Activated naive CD8-positive, alpha-beta T cell treated with anti-CD3 and anti-CD28 coated beads, Interleukin-2, amount 50 U/mL, for 24 hours (primary cell): ENCODE measurements around the gene STMN3.
"Not testable (repeated sequence)": the region's sequence is repeated elsewhere in the genome, so short reads cannot be mapped to it uniquely, and the experiment has no call there.

Experiments used
- ATAC-seq: fragments of 150-1000 bp; cut with Tn5 transposase; one replicate; pipeline ENCODE4 v1.10.0; 2021
- DNase-seq: peaks from one replicate; pipeline ENCODE4 v3.0.0; 2021
- H3K27ac Mint-ChIP-seq: one replicate; pipeline ENCODE4 v1.8.0; 2021; ENCODE audit warnings: mild to moderate bottlenecking, mixed read lengths
- H3K27me3 Mint-ChIP-seq: one replicate; pipeline ENCODE4 v1.8.0; 2021; ENCODE audit warnings: mixed read lengths
- H3K36me3 Mint-ChIP-seq: one replicate; pipeline ENCODE4 v1.8.0; 2021; ENCODE audit warnings: low read depth, mixed read lengths
- H3K4me1 Mint-ChIP-seq: one replicate; pipeline ENCODE4 v1.8.0; 2021; ENCODE audit warnings: mixed read lengths
- H3K4me3 Mint-ChIP-seq: one replicate; pipeline ENCODE4 v1.8.0; 2021; ENCODE audit warnings: mild to moderate bottlenecking, moderate library complexity, mixed read lengths
- H3K9me3 Mint-ChIP-seq: one replicate; pipeline ENCODE4 v1.8.0; 2021; ENCODE audit warnings: mixed read lengths

STMN3 gene

DNA sequence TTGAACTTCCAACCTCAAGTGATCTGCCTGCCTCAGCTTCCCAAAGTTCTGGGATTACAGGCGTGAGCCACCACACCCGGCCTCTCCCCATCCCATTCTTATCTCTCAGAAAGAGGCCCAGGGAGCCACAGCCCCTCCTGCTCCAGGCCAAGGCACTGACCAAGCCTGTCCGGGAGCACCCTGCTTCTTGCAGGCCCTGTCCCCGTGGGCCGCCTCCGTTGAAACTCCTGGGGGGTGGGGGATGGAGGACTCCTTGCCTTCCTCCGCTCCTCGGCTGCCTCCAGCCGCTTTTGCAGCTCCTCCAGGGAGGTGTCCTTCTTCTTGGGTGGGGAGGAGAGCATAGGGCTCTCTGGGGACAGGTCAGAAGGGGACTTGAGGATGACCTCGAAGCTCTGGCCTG lies 9.7 kb downstream of the STMN3 start:
- H3K27me3 Mint-ChIP-seq: no peaks in the 10 kb centered on the region
- DNase-seq: no peak
- peak overlapping the region; percentile 60 for H3K4me3 Mint-ChIP-seq
- no peak overlapping the region for H3K27ac Mint-ChIP-seq
- peaks cover 16% of the 10 kb centered on the region for H3K4me1 Mint-ChIP-seq
- no peaks in the 10 kb centered on the region for H3K36me3 Mint-ChIP-seq
- no peaks in the 10 kb centered on the region for H3K9me3 Mint-ChIP-seq
- ATAC-seq: no peak

DNA sequence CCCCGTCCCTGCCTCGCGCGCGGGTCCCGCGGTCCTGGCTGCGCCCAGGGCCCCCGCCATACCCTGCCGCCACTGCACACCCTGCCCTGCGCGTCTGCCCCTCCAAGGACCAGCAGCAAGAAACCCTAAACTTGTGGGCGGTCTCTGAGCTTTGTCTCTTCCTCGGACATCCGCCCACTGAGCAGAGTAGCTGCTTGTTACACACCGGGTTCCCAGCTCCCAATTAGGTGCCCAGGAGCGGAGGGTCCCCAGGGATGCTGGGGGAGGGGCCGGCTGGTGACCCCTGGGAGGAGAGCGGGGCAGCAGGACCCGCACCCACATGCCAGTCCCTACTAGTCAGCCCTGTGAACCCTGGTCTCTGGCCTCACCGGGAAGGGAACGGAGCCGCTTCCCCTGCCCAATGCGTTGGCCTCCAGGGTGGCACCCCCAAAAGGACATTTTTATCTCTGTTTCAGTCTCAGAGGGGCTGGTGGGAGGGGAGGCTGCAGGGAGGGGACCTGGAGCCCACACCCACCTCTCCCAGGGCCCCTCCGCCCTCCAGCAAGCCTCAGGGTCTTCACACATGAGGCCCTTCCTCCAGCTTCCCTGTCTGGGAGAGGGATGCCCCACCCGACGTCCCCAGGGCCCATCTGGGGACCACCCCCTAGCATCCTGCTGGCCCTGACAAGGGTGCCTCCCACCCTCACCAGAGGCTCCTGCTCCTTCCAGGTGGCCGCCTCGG lies 10.5 kb downstream of the STMN3 start:
- H3K36me3 Mint-ChIP-seq: no peaks in the 10 kb centered on the region
- no peak overlapping the region for H3K27ac Mint-ChIP-seq
- DNase-seq: no peak
- H3K4me1 Mint-ChIP-seq: peaks cover 22% of the 10 kb centered on the region
- no peak for ATAC-seq
- no peaks in the 10 kb centered on the region for H3K27me3 Mint-ChIP-seq
- H3K4me3 Mint-ChIP-seq: peak overlapping the region; percentile 60
- H3K9me3 Mint-ChIP-seq: no peaks in the 10 kb centered on the region

DNA sequence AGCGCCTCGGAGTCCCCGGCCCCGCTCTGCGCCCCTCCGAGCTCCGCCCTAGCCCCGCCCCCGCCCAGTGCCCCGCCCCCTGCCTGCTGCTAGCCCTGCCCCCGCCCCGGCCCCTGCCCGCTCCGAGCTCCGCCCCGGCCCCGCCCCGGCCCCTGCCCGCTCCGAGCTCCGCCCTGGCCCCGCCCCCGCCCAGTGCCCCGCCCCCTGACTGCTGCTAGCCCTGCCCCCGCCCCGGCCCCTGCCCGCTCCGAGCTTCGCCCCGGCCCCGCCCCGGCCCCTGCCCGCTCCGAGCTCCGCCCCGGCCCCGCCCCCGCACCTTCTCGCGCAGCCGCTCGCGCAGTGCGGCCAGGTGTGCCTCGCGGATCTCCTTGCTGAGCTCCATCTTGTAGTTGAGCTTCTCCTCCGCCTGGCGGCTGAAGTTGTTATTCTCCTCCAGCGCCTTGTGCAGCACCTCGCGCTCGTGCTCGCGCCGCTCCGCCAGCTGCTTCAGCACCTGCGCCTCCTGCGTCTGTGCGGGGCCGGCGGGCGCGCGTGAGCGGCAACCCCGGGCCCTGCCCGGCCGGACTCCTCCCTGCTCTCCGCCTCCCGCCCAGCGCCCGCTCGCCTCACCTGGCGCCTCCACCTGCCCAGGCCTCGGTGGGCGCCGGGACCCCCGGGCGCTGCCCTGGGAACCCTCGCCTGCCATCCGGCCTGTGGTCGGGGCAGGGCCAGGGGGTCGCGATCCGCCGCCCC lies 11.3 kb downstream of the STMN3 start:
- Mint-ChIP-seq H3K27me3 (no peaks in the 10 kb centered on the region), H3K9me3 (no peaks in the 10 kb centered on the region), H3K36me3 (no peaks in the 10 kb centered on the region), H3K4me3 (peak overlapping the region; percentile 78), H3K27ac (no peak overlapping the region), H3K4me1 (peaks cover 28% of the 10 kb centered on the region)
- peak; percentile 58 for ATAC-seq
- DNase-seq: peak; percentile 99

DNA sequence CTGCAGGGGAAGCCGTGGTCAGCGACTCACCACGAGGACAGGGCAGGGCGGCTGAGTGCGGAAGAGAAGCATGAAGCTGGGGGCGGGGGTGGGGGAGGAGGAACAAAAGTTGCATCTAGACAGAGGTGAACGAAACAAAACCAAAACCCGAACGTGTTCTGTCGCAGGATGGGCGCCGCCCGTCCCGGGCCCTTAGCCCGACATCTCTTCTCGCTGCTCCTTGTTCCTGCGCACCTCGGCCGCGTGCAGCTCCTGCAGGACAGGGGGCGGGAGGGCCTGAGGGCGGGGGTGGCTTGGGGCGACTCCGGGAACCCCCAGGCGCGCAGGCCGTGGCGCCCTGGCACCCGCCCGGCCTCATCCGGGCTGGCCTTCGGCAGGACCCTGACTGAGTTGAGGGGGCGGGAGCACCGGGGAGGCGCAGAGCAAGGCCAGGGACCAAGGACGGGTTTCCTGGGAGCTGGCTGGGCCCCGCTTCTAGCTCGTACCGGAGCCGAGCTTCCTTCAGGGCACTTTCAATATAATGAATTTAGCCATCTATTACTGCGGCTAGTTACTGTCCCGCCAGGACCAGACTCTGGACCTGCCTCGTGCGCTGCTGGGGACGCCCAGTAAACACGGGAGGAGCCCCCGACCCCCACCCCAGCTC lies 12.0 kb downstream of the STMN3 start:
- peak; percentile 21 for ATAC-seq
- Mint-ChIP-seq H3K4me3 (peak overlapping the region; percentile 78), H3K27me3 (no peaks in the 10 kb centered on the region), H3K27ac (no peak overlapping the region), H3K36me3 (no peaks in the 10 kb centered on the region), H3K9me3 (no peaks in the 10 kb centered on the region), H3K4me1 (peaks cover 33% of the 10 kb centered on the region)
- DNase-seq: peak; percentile 54

DNA sequence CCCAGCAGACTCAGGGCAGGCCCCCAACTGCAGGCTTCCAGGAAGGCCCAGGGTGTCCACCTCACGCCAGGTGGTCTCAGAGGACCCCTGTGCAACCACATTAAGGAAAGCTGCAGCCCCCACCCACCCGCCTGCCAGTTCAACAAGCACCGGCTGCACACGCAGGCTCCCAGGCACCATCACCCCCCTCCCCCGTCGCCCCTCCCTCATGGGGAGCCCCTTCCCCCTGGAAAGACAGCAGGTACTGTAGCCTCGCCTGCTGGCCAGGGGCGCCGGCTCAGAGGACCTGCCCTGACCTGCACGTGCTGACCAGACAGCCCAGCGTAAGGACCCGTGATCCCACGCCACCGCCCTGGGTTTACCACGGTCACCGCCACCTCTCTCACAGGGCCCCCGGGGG lies 12.5 kb downstream of the STMN3 start:
- not testable (repeated sequence) for H3K36me3 Mint-ChIP-seq, ATAC-seq, H3K27me3 Mint-ChIP-seq, H3K27ac Mint-ChIP-seq, DNase-seq, H3K9me3 Mint-ChIP-seq
- H3K4me3 Mint-ChIP-seq: peak overlapping the region; percentile 78
- peaks cover 37% of the 10 kb centered on the region for H3K4me1 Mint-ChIP-seq

DNA sequence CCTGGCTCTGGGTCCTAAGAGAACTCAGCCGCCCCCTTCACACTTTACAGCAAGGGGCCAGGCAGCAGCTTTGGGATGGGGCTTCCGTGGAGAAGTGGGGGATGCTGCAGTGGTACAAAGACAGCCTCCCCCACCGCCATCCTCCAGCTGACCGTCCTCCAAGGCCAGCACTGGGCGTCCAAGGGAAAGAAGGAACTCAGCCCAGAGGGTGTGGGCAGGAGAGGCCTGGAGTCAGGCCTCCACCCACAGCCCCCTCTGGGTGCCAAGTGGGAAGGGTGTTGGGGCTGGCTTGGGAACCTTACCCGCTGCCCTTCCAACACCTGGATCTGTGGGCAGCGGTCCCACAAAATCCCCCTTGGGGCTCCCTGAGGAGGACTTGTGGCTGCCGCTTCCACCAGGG lies 13.1 kb downstream of the STMN3 start:
- H3K36me3 Mint-ChIP-seq: no peaks in the 10 kb centered on the region
- H3K27ac Mint-ChIP-seq: peak overlapping the region; percentile 89
- DNase-seq (no peak), ATAC-seq (no peak)
- H3K9me3 Mint-ChIP-seq: no peaks in the 10 kb centered on the region
- H3K4me3 Mint-ChIP-seq: peak overlapping the region; percentile 78
- no peaks in the 10 kb centered on the region for H3K27me3 Mint-ChIP-seq
- peaks cover 43% of the 10 kb centered on the region for H3K4me1 Mint-ChIP-seq

DNA sequence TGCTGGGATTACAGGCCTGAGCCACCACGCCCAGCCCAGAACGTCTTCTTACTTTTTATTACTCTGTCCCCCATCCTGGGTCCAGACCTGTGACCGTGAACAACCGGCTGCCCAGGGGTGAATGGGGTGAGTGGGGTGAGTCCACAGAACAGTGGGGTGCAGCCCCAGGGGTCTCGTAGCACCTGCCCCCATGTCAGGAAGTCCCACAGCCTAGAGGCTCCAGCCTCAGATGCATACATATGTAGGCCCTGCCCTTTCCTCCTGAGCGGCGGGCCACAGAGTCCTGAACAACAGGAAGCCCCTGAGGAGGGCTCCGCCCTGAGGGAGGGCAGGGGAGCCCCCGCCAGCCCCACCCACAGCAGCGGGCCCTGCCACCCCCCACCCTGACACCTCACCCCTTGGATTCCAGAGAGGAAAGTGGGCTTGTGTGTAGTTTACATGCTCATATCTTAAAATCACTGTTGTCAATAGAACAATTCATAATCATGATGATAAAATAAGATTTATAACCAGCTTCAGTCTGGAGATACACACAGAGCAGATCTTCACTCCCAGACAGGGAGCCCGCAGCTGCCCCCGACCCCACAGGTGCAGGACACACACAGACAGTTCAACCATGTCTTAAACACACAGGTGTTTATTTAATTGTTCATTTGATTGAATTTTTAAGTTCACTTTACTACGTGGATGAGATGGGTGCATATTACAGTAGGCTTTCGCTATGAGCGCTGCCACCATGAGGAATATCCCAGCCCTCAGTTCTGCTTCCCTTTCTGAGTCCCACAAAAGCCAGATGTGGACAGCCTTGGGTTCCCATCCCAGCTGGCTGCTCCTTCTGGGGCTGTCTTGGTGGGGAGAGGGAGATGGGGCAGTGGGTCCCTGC lies 13.9 kb downstream of the STMN3 start:
- Mint-ChIP-seq H3K4me3 (peak overlapping the region; percentile 78), H3K4me1 (peaks cover 51% of the 10 kb centered on the region), H3K27me3 (no peaks in the 10 kb centered on the region), H3K9me3 (no peaks in the 10 kb centered on the region), H3K36me3 (no peaks in the 10 kb centered on the region), H3K27ac (peak overlapping the region; percentile 89)
- peak; percentile 76 for ATAC-seq
- DNase-seq: peak; percentile 79

DNA sequence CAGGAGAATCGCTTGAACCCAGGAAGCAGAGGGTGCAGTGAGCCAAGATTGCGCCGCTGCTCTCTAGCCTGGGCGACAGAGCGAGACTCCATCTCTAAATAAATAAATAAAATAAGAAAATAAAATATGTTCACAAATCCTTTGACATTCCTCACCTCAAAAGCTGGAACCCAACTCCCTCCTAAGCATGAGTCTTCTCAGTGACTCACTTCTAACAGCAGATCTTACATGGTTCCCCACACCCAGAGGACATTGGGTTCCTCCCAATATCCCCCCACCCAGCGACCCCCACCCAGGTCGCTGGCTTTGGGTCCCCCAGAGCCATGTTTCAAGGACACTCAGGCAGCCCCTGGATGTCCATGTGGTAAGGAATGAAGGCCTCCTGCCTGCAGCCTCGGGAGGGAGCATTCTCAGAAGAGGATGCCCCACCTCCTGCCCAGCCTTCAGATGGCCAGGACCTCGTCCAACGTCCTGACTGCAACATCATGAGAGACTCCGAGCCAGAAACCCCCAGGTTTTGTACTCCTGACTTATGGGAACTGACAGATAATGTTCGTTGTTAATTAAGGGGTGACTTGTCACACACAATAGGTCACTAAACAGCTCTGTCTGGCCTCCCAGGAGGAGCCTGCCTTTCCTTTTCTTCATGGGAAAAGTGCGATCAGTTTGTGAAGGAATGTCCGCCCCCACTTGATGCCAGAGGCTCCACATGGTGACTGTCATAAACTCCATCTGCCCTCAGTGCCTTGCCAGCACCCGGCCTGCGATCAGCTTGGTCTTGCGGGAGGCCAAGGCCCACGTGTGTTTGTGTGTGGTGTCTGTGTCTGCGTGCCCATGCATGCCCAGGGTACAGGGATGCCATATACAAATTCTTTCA lies 16.2 kb downstream of the STMN3 start:
- ATAC-seq: no peak
- peak overlapping the region; percentile 18 for H3K27ac Mint-ChIP-seq
- H3K4me3 Mint-ChIP-seq: peak overlapping the region; percentile 8
- H3K4me1 Mint-ChIP-seq: peaks cover 67% of the 10 kb centered on the region
- H3K27me3 Mint-ChIP-seq: no peaks in the 10 kb centered on the region
- H3K36me3 Mint-ChIP-seq: peaks cover 2% of the 10 kb centered on the region
- no peak for DNase-seq
- no peaks in the 10 kb centered on the region for H3K9me3 Mint-ChIP-seq

DNA sequence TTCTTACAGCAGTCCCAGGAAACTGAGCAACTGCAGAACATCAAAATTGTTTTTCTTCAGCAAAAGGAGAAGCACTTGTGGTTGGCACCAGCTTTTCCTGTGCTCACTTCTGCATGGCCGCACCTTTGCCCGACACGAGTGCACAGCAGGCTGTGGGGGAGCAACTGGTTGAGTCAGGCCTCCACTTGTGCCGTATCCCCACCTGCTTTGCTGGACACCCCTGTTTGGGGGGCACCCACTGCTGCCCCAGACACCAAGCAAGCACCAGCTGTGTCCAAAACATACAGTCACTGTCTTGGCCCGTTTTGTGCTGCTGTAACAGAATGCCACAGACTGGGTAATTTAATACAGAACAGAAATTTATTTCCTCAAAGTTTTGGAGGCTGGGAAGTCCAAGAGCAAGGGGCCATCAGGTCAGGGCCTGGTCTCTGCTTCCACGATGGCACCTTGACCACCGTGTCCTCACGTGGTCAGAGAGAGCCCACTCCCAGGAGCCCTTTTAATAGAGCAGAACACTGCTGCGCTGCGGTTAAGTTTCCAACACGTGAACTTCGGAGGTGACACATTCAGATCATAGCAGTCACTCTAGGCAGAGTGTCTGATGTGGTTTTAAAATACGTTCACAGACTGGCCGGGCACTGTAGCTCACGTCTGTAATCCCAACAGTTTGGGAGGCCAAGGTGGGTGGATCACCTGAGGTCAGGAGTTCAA lies 17.6 kb downstream of the STMN3 start:
- peak; percentile 78 for ATAC-seq
- Mint-ChIP-seq H3K4me1 (peaks cover 75% of the 10 kb centered on the region), H3K9me3 (no peaks in the 10 kb centered on the region), H3K27me3 (no peaks in the 10 kb centered on the region), H3K36me3 (peaks cover 2% of the 10 kb centered on the region), H3K27ac (peak overlapping the region; percentile 83), H3K4me3 (peak overlapping the region; percentile 66)
- peak; percentile 67 for DNase-seq

DNA sequence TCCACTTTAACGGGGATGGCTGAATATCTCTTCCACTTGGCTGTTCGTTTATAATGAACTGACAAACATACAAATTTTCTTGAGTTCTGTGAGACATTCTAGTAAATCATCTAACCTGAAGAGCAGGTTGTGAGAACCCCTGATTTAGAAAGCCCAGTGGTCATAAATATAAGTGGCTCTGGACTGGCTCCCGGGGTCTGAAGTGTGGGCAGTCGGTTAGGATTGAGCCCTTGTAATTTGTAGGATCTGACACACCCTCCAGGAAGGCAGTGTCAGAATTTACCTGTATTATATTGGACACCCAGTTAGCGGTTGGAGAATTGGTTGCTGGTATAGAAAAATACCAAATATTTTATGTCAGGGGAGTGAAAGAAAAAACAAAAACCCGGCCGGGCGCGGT lies 19.5 kb downstream of the STMN3 start:
- Mint-ChIP-seq H3K27me3 (no peaks in the 10 kb centered on the region), H3K9me3 (no peaks in the 10 kb centered on the region), H3K4me1 (peaks cover 76% of the 10 kb centered on the region), H3K4me3 (no peak overlapping the region), H3K36me3 (peaks cover 10% of the 10 kb centered on the region), H3K27ac (peak overlapping the region; percentile 42)
- no peak for ATAC-seq
- no peak for DNase-seq

DNA sequence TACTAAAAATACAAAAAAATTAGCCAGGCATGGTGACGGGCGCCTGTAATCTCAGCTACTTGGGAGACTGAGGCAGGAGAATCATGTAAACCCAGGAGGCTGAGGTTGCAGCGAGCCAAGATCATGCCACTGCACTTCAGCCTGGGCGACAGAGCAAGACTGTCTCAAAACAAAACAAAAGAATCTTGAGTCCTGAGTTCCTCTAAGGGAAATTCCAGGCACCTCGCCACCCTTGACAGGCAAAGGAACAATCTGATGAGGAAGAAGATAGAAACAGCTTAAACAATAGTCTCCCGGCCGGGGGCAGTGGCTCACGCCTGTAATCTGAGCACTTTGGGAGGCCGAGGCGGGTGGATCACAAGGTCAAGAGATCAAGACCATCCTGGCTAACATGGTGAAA lies 21.8 kb downstream of the STMN3 start:
- ATAC-seq, H3K4me3 Mint-ChIP-seq, H3K9me3 Mint-ChIP-seq, H3K27me3 Mint-ChIP-seq, DNase-seq, H3K27ac Mint-ChIP-seq: not testable (repeated sequence)
- Mint-ChIP-seq H3K4me1 (peaks cover 66% of the 10 kb centered on the region), H3K36me3 (peaks cover 17% of the 10 kb centered on the region)

DNA sequence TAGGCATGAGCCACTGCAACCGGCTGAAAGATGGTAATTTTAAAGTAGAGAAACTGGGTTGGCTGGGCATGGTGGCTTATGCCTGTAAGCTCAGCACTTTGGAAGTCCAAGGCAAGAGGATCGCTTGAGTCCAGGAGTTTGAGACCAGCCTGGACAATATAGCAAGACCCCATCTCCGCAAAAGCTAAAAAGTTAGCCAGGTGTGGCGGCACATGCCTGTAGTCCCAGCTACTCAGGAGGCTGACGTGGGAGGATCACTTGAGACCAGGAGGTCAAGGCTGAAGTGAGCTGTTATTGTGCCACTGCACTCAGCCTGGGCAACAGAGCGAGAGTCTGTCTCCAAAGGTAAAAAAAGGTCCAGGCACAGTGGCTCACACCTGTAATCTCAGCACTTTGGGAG lies 22.3 kb downstream of the STMN3 start:
- H3K4me3 Mint-ChIP-seq, H3K27me3 Mint-ChIP-seq, DNase-seq, H3K27ac Mint-ChIP-seq, H3K9me3 Mint-ChIP-seq, ATAC-seq: not testable (repeated sequence)
- peaks cover 63% of the 10 kb centered on the region for H3K4me1 Mint-ChIP-seq
- peaks cover 17% of the 10 kb centered on the region for H3K36me3 Mint-ChIP-seq
